ENCODE results near the gene RAMP2. TPM values are rescaled to one million over a fixed set of nuclear protein-coding genes. Genes with fewer than 3 reads are reported as not detected.

The RAMP2 gene
- total and polyA plus RNA-seq, 2 of the 13 experiments (the other 11 are each of a cell fraction or from before 2014, with no cell fraction given): 1.4 to 5.2 TPM

GRCh38 chr17:42798011-42798382 is 37.0 kb downstream of the RAMP2 start (continued):
- TF ChIP-seq USF2 (IDR thresholded peaks at IDR 0.05; ENCODE audit: low read depth, low read length) (no peak), USF2 (CRISPR knock-in tag; IDR thresholded peaks at IDR 0.05; ENCODE audit: borderline replicate concordance) (no peak), WIZ (CRISPR knock-in tag; IDR thresholded peaks at IDR 0.05) (peak; percentile 8; the same call in 1 of the 2 replicates), ZNF550 (CRISPR knock-in tag; IDR thresholded peaks at IDR 0.05; ENCODE audit: borderline replicate concordance) (peak; percentile 31; the same call in 1 of the 2 replicates), ZNF142 (CRISPR knock-in tag; IDR thresholded peaks at IDR 0.05) (0 out of 2 replicates have a peak, but pooled peaks have one; percentile 2), ZNF430 (CRISPR knock-in tag; IDR thresholded peaks at IDR 0.05) (peak; percentile 37; the same call in 1 of the 2 replicates), ZNF737 (CRISPR knock-in tag; IDR thresholded peaks at IDR 0.05; ENCODE audit: borderline replicate concordance) (0 out of 2 replicates have a peak, but pooled peaks have one; percentile 13), ZEB1 (IDR thresholded peaks at IDR 0.05; ENCODE audit: insufficient replicate concordance, low read depth) (no peak), ZNF30 (CRISPR knock-in tag; IDR thresholded peaks at IDR 0.05) (0 out of 2 replicates have a peak, but pooled peaks have one; percentile 78), ATF7 (IDR thresholded peaks at IDR 0.05) (no peak), ATF7 (CRISPR knock-in tag; IDR thresholded peaks at IDR 0.05) (no peak), PCBP1 (IDR thresholded peaks at IDR 0.05; ENCODE audit: borderline replicate concordance, low read depth, low read length) (no peak), CREM (IDR thresholded peaks at IDR 0.05) (no peak), CREM (CRISPR knock-in tag; IDR thresholded peaks at IDR 0.05) (no peak), ZBED4 (CRISPR knock-in tag; IDR thresholded peaks at IDR 0.05; ENCODE audit: borderline replicate concordance) (no peak)
